Activated naive CD8-positive, alpha-beta T cell (primary cell): ENCODE data around the gene ATL3.
"Not testable (repeated sequence)": the region's sequence is repeated elsewhere in the genome, so short reads cannot be mapped to it uniquely, and the experiment has no call there.

Source experiments
- H3K27ac Mint-ChIP-seq: one replicate; pipeline ENCODE4 v1.8.0; 2021; ENCODE audit warnings: mixed read lengths
- H3K27me3 Mint-ChIP-seq: one replicate; pipeline ENCODE4 v1.8.0; 2021; ENCODE audit warnings: mixed read lengths
- H3K36me3 Mint-ChIP-seq: one replicate; pipeline ENCODE4 v1.8.0; 2021; ENCODE audit warnings: mixed read lengths
- H3K4me1 Mint-ChIP-seq: one replicate; pipeline ENCODE4 v1.8.0; 2021; ENCODE audit warnings: low read depth, mixed read lengths
- H3K4me3 Mint-ChIP-seq: one replicate; pipeline ENCODE4 v1.8.0; 2021; ENCODE audit warnings: mild to moderate bottlenecking, mixed read lengths
- H3K9me3 Mint-ChIP-seq: one replicate; pipeline ENCODE4 v1.8.0; 2021; ENCODE audit warnings: low read depth, mixed read lengths

Gene ATL3

DNA sequence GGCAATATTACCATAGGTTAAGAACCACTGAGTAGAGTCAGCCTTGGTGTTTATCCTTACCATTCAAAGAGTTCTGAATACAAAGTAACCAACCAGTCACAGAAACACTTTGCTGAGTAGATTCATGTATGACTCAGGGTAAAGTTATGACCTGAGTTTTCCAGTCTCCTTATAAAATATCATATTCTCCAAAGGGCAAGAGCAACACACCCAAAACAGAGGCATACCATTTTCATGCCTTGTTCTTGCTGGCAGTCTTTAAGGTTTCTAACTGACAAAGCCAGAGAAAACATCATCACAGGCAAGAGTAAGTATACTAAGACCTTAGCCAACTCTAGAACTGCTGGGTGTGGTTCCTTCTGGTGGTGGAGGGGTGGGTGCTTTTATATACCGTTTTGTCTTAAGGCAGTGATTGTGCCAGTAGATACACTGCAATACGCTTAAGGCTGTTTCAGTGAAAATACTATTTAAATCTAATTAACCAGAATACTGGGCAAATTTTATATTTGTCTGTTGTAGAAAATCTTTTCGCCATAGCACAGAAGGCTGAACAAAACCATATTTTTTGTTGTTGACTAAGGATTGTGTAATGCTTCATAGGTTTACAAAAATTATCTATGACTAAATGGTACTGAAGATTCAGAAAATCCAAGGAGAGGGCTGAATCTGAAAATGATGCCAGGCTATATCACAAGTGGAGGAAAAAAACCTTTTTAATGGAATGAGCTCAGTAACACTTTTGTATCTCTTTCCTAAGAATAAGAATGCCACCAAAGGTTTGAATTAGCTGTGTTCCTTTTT, 3.0 kb downstream of the ATL3 start:
- no peaks in the 10 kb centered on the region for H3K9me3 Mint-ChIP-seq
- peaks cover 48% of the 10 kb centered on the region for H3K4me1 Mint-ChIP-seq
- H3K4me3 Mint-ChIP-seq = peak overlapping the region; percentile 47
- peaks cover 3% of the 10 kb centered on the region for H3K36me3 Mint-ChIP-seq
- H3K27ac Mint-ChIP-seq = peak overlapping the region; percentile 66
- H3K27me3 Mint-ChIP-seq = no peaks in the 10 kb centered on the region

DNA sequence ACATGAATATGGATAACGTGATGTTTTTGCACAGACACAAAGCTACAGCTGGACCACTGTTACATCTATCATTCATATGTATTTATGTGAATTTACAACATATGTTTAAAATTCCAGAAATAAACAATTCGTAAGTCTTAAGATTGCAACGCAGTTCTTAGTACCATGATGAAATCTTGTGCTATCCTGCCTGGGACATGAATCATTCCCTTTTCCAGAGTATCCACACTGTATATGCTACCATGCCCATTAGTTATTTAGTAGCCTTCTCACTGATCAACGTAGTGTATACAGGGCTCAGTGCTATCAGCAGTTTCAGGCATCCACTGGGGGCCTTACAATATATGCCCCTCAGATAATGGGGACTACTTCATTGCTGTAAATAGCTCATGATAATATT, 4.3 kb downstream of the ATL3 start:
- H3K36me3 Mint-ChIP-seq = peaks cover 3% of the 10 kb centered on the region
- H3K4me3 Mint-ChIP-seq = no peak overlapping the region
- no peaks in the 10 kb centered on the region for H3K27me3 Mint-ChIP-seq
- H3K9me3 Mint-ChIP-seq = no peaks in the 10 kb centered on the region
- H3K4me1 Mint-ChIP-seq = peaks cover 48% of the 10 kb centered on the region
- H3K27ac Mint-ChIP-seq = no peak overlapping the region

DNA sequence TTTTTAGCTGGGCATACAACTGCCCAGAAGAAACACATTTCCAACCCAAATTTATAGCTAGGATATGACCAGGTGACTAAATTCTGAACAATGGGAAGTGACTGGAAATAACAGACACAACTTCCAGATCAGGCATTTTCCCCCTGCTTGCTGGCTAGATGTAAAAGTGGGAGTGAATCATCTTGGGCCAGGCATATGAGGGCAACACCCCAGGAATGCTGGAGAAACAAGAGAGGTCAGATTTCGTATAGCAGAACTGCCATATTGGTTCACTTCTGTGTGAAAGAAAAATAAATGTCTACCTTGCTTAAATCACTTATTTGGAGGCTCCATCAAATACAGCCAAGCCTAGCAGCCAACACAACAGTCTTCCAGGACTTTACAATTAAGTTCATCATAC, 7.4 kb downstream of the ATL3 start:
- Mint-ChIP-seq H3K27me3 (no peaks in the 10 kb centered on the region), H3K36me3 (no peaks in the 10 kb centered on the region), H3K4me3 (no peak overlapping the region), H3K9me3 (no peaks in the 10 kb centered on the region), H3K4me1 (peaks cover 42% of the 10 kb centered on the region), H3K27ac (no peak overlapping the region)

DNA sequence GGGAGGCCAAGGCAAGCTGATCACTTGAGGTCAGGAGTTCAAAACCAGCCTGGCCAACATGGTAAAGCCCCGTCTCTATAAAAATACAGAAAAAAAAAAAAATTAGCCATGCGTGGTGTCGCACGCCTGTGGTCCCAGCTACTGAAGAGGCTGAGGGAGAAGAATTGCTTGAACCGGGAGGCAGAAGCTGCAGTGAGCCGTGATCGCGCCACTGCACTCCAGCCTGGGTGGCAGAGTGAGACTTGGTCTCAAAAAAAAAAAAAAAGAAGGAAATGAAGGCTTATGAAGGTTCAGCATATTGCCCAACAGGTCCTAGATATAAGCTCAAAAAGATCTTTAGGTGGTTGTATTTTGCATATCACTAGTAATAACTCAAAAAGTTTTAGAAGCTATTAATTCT, 10.2 kb downstream of the ATL3 start:
- peaks cover 4% of the 10 kb centered on the region for H3K36me3 Mint-ChIP-seq
- peaks cover 28% of the 10 kb centered on the region for H3K4me1 Mint-ChIP-seq
- no peaks in the 10 kb centered on the region for H3K27me3 Mint-ChIP-seq
- no peaks in the 10 kb centered on the region for H3K9me3 Mint-ChIP-seq
- H3K27ac Mint-ChIP-seq = no peak overlapping the region
- no peak overlapping the region for H3K4me3 Mint-ChIP-seq

DNA sequence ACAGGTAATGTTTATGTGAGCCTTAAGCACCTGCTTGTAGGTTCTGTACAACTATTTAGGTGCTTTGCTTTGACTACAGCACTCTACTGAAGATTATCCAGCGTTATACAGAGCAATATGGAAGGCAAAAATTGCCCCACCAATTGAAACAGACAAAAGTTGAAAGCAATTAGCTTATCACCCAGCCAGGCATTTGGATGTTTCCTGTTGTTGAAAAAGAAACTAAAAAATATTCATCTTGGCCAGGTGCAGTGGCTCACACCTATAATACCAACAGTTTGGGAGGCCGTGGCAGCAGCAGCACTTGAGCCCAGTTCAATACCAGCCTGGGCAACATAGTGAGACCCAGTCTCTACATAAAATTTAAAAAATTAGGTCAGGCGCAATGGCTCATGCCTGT, 18.5 kb downstream of the ATL3 start:
- Mint-ChIP-seq H3K4me3 (no peak overlapping the region), H3K36me3 (peaks cover 17% of the 10 kb centered on the region), H3K9me3 (no peaks in the 10 kb centered on the region), H3K27me3 (no peaks in the 10 kb centered on the region), H3K4me1 (peaks cover 17% of the 10 kb centered on the region), H3K27ac (no peak overlapping the region)

DNA sequence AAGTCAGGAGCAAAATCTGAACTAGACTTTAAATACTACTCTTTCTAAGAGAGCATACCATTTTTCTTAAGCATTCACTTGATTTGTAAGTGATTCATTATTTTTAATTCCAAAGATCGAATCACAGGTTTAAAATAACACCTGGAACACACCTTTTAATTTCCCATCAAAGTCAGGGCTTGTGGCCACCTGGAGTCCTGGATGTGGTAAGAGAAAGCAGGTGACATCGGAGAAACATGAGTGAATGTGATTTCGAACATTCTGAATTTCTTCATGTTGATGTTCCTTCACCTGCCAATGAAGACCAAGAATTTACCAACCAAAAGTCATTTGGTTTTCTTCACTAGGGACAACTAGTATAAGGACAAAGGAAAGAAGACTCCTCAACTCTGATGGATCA, 28.0 kb downstream of the ATL3 start:
- no peaks in the 10 kb centered on the region for H3K9me3 Mint-ChIP-seq
- no peak overlapping the region for H3K27ac Mint-ChIP-seq
- no peaks in the 10 kb centered on the region for H3K27me3 Mint-ChIP-seq
- no peak overlapping the region for H3K4me3 Mint-ChIP-seq
- peaks cover 6% of the 10 kb centered on the region for H3K36me3 Mint-ChIP-seq
- H3K4me1 Mint-ChIP-seq = peaks cover 3% of the 10 kb centered on the region

DNA sequence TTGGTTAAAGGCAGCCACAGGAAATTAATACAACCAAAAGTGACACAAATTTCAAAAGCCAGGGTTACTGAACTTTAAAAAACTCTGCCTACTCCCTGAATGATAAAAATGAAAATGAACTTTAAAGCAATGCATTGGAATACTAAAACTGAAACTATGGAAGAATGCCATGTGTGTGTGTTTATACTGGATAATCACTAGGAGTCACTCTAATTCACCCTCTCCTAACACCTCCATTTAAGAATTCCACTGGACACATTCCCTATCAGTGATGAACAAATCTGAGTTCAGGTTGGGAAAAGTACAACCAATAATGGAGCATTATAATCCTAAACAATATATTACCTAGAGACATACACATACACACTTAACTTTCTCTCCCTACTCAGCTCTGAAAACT, 29.4 kb downstream of the ATL3 start:
- H3K4me1 Mint-ChIP-seq = peaks cover 8% of the 10 kb centered on the region
- no peak overlapping the region for H3K4me3 Mint-ChIP-seq
- H3K36me3 Mint-ChIP-seq = no peaks in the 10 kb centered on the region
- H3K27me3 Mint-ChIP-seq = no peaks in the 10 kb centered on the region
- no peaks in the 10 kb centered on the region for H3K9me3 Mint-ChIP-seq
- no peak overlapping the region for H3K27ac Mint-ChIP-seq

DNA sequence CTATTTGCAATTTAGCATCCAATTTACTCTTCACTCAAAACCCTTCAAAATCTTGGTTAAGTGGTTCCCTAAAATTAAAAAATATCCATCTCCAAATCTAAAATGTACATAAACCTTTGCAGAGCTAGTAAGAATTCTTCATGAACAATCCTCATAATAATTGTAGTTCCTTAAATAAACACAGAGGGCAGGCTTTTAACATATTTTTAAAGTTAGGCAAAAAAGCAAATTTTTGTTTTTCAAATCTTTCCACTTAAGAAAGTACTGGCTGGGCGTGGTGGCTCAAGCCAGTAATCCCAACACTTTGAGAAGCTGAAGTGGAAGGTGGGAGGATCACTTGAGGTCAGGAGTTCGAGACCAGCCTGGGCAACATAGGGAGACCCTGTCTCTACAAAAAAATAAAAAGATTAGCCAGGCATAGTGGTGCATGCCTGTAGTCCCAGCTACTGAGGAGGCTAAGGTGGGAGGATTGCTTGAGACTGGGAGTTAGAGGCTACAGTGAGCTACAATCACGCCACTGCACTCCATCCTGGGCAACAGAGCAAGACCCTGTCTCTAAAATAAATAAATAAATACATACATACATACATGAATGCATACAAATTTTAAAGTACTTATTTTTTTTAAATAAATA, 31.9 kb downstream of the ATL3 start:
- Mint-ChIP-seq H3K27ac (peak overlapping the region; percentile 55), H3K27me3 (no peaks in the 10 kb centered on the region), H3K4me3 (no peak overlapping the region), H3K36me3 (peaks cover 5% of the 10 kb centered on the region), H3K9me3 (no peaks in the 10 kb centered on the region), H3K4me1 (peaks cover 11% of the 10 kb centered on the region)

DNA sequence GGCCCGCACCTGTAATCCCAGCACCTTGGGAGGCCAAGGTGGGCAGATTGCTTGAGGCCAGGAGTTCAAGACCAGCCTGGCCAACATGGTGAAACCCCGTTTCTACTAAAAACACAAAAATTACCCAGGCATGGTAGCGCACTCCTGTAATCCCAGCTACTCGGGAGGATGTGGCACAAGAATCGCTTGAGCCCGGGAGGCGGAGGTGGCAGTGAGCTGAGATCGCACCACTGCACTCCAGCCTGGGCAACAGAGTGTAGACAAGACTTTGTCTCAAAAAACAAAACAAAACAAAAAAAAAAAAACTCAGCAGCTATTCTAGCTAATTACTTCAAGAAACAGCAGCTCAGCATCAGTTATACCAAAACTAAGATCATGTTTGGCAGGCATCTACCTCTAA, 32.7 kb downstream of the ATL3 start:
- H3K4me1 Mint-ChIP-seq = peaks cover 11% of the 10 kb centered on the region
- not testable (repeated sequence) for H3K27ac Mint-ChIP-seq, H3K27me3 Mint-ChIP-seq, H3K36me3 Mint-ChIP-seq, H3K4me3 Mint-ChIP-seq, H3K9me3 Mint-ChIP-seq

DNA sequence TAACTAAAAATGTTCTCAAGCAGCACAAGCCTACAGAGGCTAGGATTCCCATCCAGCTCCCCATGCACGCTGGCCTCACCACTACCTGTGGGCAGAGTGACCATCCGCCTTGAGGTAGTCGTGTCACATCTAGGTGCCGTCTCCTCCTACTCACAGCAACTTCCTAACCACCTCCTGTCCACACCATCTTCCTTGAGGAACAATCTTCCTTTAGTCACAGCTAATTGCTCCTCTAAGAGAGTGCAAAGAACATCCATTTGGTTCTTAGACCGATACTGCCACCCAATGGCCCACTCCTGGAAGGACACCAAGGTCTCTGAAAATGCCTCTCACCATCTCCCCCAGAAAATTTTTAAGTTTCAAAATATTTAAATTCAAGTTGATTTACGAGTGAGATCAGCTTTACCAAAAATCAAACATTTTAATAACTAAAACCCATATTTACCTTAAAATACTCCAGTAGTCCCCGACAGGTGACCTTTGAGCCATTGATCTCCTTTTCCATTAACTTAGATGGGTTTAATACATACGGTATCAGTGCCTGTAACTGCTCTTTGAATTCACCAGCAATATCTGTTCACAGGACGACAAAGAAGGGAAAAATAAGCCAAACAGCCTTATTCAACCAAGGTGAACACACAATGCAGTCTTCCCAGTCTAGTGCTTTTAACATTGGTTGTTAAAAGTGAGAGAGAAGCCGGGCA, 35.3 kb downstream of the ATL3 start:
- no peaks in the 10 kb centered on the region for H3K9me3 Mint-ChIP-seq
- H3K4me3 Mint-ChIP-seq = no peak overlapping the region
- H3K36me3 Mint-ChIP-seq = peaks cover 9% of the 10 kb centered on the region
- H3K4me1 Mint-ChIP-seq = peaks cover 16% of the 10 kb centered on the region
- H3K27me3 Mint-ChIP-seq = no peaks in the 10 kb centered on the region
- H3K27ac Mint-ChIP-seq = no peak overlapping the region

DNA sequence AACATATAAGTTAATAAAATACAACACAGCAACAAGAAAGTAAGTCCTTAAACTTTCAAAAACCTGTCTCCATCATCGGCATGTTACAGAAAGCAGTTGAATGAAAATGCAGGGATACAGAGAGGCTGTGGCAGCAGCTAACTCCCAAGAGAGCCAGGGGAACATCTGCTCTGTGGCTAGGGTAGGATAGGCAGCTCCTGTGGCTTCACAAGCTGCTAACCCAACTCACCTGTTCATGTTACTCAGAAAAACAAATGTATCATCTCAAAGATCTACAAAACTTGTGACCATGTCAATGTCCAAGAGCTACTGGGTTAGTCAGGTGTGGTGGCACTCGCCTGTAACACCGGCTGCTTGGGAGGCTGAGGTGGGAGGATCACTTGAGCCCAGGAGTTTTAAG, 41.8 kb downstream of the ATL3 start:
- peaks cover 6% of the 10 kb centered on the region for H3K4me1 Mint-ChIP-seq
- H3K27me3 Mint-ChIP-seq = no peaks in the 10 kb centered on the region
- no peak overlapping the region for H3K4me3 Mint-ChIP-seq
- H3K9me3 Mint-ChIP-seq = no peaks in the 10 kb centered on the region
- no peak overlapping the region for H3K27ac Mint-ChIP-seq
- H3K36me3 Mint-ChIP-seq = peaks cover 10% of the 10 kb centered on the region

DNA sequence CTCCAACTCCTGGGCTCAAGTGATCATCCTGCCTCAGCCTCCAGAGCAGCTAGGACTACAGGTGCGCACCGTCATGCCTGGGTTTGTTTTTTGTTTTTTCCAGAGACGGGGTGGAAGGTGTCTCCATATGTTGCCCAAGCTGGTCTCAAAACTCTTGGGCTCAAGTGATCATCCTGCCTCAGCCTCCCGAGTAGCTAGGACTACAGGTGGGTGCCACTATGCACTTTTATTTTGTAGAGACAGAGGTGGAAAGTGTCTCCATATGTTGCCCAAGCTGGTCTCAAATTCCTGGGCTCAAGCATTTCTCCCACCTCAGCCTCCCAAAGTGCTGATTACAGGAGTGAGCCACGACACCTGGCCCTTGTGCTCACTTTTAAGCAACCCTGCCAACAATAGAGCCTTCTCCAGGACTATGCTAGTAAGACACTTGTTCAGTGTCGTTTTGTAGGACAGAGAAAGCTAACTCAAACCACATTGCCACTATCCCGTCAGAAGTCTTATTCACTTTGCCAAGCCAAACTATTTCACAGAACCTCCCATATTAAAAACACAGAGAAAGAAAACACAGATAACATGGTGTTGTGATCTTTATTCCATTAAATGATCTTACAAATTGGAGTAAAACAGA, 47.5 kb downstream of the ATL3 start:
- H3K4me1 Mint-ChIP-seq = peaks cover 6% of the 10 kb centered on the region
- H3K9me3 Mint-ChIP-seq = no peaks in the 10 kb centered on the region
- H3K27ac Mint-ChIP-seq = no peak overlapping the region
- H3K36me3 Mint-ChIP-seq = no peaks in the 10 kb centered on the region
- no peak overlapping the region for H3K4me3 Mint-ChIP-seq
- H3K27me3 Mint-ChIP-seq = no peaks in the 10 kb centered on the region

DNA sequence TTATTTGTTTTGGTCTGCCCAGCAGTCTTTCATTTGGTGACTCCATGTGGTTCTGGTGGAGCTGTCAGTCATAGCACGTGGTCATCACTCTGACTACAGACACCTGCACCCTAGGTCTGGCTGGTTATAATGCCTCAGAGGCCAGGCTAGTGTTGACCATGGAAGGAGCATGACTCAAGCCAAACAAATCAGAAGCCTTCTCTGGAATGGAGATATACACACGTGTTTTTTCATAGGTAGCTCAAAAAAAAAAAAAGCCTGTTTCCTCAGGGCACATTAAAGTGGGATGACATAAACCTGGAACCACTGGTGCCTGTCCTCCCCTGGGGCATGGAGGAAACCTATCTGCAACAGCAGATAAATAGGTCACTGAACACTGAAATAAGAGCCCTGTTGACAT, 48.9 kb downstream of the ATL3 start:
- Mint-ChIP-seq H3K36me3 (no peaks in the 10 kb centered on the region), H3K4me1 (peaks cover 6% of the 10 kb centered on the region), H3K27me3 (no peaks in the 10 kb centered on the region), H3K9me3 (no peaks in the 10 kb centered on the region), H3K27ac (no peak overlapping the region), H3K4me3 (no peak overlapping the region)

DNA sequence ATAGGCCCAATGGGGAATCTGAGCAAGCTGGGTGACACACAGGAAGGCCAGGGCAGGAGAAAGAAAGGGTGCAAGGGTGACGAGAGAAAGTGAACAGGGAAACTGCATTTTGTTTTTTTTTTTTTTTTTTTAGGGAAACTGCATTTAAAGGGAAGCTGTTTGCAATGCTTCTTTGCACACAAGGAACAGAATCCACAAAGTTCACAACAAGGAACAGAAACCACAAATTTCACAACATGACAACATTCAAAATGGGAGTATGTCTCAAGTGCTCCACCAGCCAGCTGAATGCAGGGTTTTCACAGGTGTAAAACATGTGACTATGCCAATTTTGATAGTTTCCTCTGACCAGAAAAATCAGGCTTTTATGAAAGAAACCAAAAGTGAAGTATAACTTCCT, 50.1 kb downstream of the ATL3 start:
- Mint-ChIP-seq H3K9me3 (no peaks in the 10 kb centered on the region), H3K27me3 (no peaks in the 10 kb centered on the region), H3K27ac (no peak overlapping the region), H3K4me1 (peaks cover 6% of the 10 kb centered on the region), H3K4me3 (no peak overlapping the region), H3K36me3 (no peaks in the 10 kb centered on the region)

DNA sequence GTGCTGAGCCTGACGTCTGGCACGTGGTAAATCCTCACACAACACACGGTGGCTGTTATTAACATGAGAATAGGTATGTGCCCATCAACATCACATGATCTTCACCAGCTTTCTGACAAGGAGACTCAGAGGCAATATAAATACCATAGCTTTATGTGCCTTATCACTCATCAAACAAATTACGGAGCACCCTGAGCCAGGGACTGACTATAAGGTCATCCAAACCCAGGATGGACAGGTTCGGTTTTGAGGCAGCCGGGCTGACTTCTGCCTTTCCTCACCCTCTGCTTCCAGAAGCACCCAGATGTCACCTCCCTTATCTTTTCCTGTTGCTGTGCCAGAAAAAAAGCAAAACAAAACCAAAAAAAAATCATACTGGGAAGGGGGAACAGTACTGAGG, 51.2 kb downstream of the ATL3 start:
- Mint-ChIP-seq H3K4me1 (peaks cover 6% of the 10 kb centered on the region), H3K27ac (no peak overlapping the region), H3K4me3 (no peak overlapping the region), H3K27me3 (no peaks in the 10 kb centered on the region), H3K9me3 (no peaks in the 10 kb centered on the region), H3K36me3 (no peaks in the 10 kb centered on the region)
